Activated T-helper 1 cell treated with anti-CD3 and anti-CD28 coated beads, Interleukin-12 subunit alpha, Interleukin-12 subunit beta, Interleukin-2, Interleukin-4 antibody, amounts not matched to agents 30 ng/mL and 10 ng/mL and 1 ng/mL, durations not matched to agents 14 hours and 24 hours and 36 hours (primary cell): ENCODE results near the gene GSTP1. TPM values are rescaled to one million over a fixed set of nuclear protein-coding genes. Genes with fewer than 3 reads are reported as not detected.

Experiments used
- DNase-seq: peaks from one replicate; pipeline ENCODE4 v3.0.0; 2021; ENCODE audit warnings: low spot score
- H3K27ac Mint-ChIP-seq: one replicate; pipeline ENCODE4 v1.8.0; 2021; ENCODE audit warnings: mild to moderate bottlenecking, mixed read lengths
- H3K27me3 Mint-ChIP-seq: one replicate; pipeline ENCODE4 v1.8.0; 2022; ENCODE audit warnings: mild to moderate bottlenecking, moderate library complexity, mixed read lengths; ENCODE audit not compliant: insufficient read depth
- H3K36me3 Mint-ChIP-seq: one replicate; pipeline ENCODE4 v1.8.0; 2021; ENCODE audit warnings: low read depth, mixed read lengths
- H3K4me1 Mint-ChIP-seq: one replicate; pipeline ENCODE4 v1.8.0; 2021; ENCODE audit warnings: low read depth, mixed read lengths
- H3K4me3 Mint-ChIP-seq: one replicate; pipeline ENCODE4 v1.8.0; 2021; ENCODE audit warnings: mild to moderate bottlenecking, moderate library complexity, mixed read lengths
- H3K9me3 Mint-ChIP-seq: one replicate; pipeline ENCODE4 v1.8.0; 2021; ENCODE audit warnings: mixed read lengths
- intact Hi-C: fragments of 100-400 bp; cut with micrococcal nuclease; formaldehyde crosslinking; loops from one replicate; pipeline ENCODE4 v1.15.1; 2024
- total RNA-seq: library from RNA; stranded (reverse); gene quantifications from 2 replicates; pipeline ENCODE4 v1.2.3, GENCODE V29; 2022

Gene GSTP1
- total RNA-seq, 1 donor from 2014 or later, result 278 TPM

- Mint-ChIP-seq H3K4me3 (no peak overlapping the region), H3K36me3 (no peaks in the 10 kb centered on the region), H3K9me3 (no peaks in the 10 kb centered on the region), H3K4me1 (peaks cover 11% of the 10 kb centered on the region), H3K27me3 (peaks cover 3% of the 10 kb centered on the region), H3K27ac (no peak overlapping the region)
- intact Hi-C loops, result no loop called here
- DNase-seq, result no peak
Measured at GRCh38 chr11:67632175-67632981, 48.8 kb downstream of the GSTP1 start.

GRCh38 chr11:67632982-67633755, 49.6 kb downstream of the GSTP1 start:
- Mint-ChIP-seq H3K27ac (no peak overlapping the region), H3K9me3 (no peaks in the 10 kb centered on the region), H3K27me3 (peaks cover 3% of the 10 kb centered on the region), H3K4me3 (no peak overlapping the region), H3K36me3 (no peaks in the 10 kb centered on the region), H3K4me1 (peaks cover 11% of the 10 kb centered on the region)
- intact Hi-C loops, result no loop called here
- DNase-seq, result no peak

GRCh38 chr11:67633758-67634365, 50.2 kb downstream of the GSTP1 start:
- no peak for DNase-seq

GRCh38 chr11:67634366-67635230, 51.0 kb downstream of the GSTP1 start:
- no peak overlapping the region for H3K4me3 Mint-ChIP-seq
- DNase-seq, result no peak
- H3K36me3 Mint-ChIP-seq, result no peaks in the 10 kb centered on the region
- peaks cover 3% of the 10 kb centered on the region for H3K27me3 Mint-ChIP-seq
- intact Hi-C loops, result no loop called here
- peaks cover 11% of the 10 kb centered on the region for H3K4me1 Mint-ChIP-seq
- no peak overlapping the region for H3K27ac Mint-ChIP-seq
- no peaks in the 10 kb centered on the region for H3K9me3 Mint-ChIP-seq

More at GRCh38 chr11:67633758-67634365, 50.2 kb downstream of the GSTP1 start:
- no peaks in the 10 kb centered on the region for H3K9me3 Mint-ChIP-seq
- peaks cover 11% of the 10 kb centered on the region for H3K4me1 Mint-ChIP-seq
- peaks cover 3% of the 10 kb centered on the region for H3K27me3 Mint-ChIP-seq
- no peak overlapping the region for H3K4me3 Mint-ChIP-seq
- H3K36me3 Mint-ChIP-seq, result no peaks in the 10 kb centered on the region
- no peak overlapping the region for H3K27ac Mint-ChIP-seq
- intact Hi-C loops, result no loop called here

DNA sequence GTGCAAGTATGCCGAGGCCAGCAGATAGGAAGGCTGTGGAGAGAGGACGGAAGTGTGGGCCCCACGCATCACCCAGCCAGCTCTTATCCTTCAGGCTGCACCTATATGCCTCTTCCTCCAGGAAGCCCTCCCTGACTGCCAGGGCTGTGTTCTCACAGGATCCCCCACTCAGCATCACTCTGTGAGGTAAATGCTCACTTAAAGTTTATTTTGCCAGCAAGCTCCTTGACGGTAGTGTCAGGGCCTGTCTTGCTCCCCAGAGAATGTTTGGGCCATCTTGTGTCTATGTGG, 51.6 kb downstream of the GSTP1 start:
- Mint-ChIP-seq H3K4me3 (no peak overlapping the region), H3K27ac (no peak overlapping the region), H3K9me3 (no peaks in the 10 kb centered on the region), H3K27me3 (peaks cover 3% of the 10 kb centered on the region), H3K4me1 (peaks cover 11% of the 10 kb centered on the region), H3K36me3 (no peaks in the 10 kb centered on the region)
- no peak for DNase-seq
- intact Hi-C loops, result no loop called here

Other genes with a start within 250 kb of the GSTP1 start
- gene POLD4, start 230.3 kb upstream of the GSTP1 start, total RNA-seq, result 36.7 and 39.8 TPM in 2 replicates
- gene CLCF1, start 210.2 kb upstream of the GSTP1 start, total RNA-seq, result 0.64 and 0.73 TPM in 2 replicates
- 30.7 and 31.6 TPM in 2 replicates for gene RAD9A, start 191.8 kb upstream of the GSTP1 start, total RNA-seq
- gene PPP1CA, start 182.0 kb upstream of the GSTP1 start, total RNA-seq, result 260 and 263 TPM in 2 replicates
- 131 and 135 TPM in 2 replicates for gene TBC1D10C, start 179.7 kb upstream of the GSTP1 start, total RNA-seq
- gene CARNS1, start 168.1 kb upstream of the GSTP1 start, total RNA-seq, result 0.62 and 0.81 TPM in 2 replicates
- 84.1 and 86.2 TPM in 2 replicates for gene RPS6KB2, start 155.3 kb upstream of the GSTP1 start, total RNA-seq
- gene PTPRCAP, start 146.1 kb upstream of the GSTP1 start, total RNA-seq, result 108 and 109 TPM in 2 replicates
- 222 and 225 TPM in 2 replicates for gene CORO1B, start 140.3 kb upstream of the GSTP1 start, total RNA-seq
- not detected in 2 replicates for gene GPR152, start 131.1 kb upstream of the GSTP1 start, total RNA-seq
- gene CABP4, start 128.5 kb upstream of the GSTP1 start, total RNA-seq, result 0.86 and 0.96 TPM in 2 replicates
- gene TMEM134, start 114.6 kb upstream of the GSTP1 start, total RNA-seq, result 55.1 and 61.4 TPM in 2 replicates
- gene AIP, start 100.8 kb upstream of the GSTP1 start, total RNA-seq, result 200 and 203 TPM in 2 replicates
- 138 and 140 TPM in 2 replicates for gene PITPNM1, start 78.4 kb upstream of the GSTP1 start, total RNA-seq
- gene CDK2AP2, start 75.7 kb upstream of the GSTP1 start, total RNA-seq, result 107 and 115 TPM in 2 replicates
- not detected in 2 replicates for gene CABP2, start 60.4 kb upstream of the GSTP1 start, total RNA-seq
- gene NDUFV1, start 23.1 kb downstream of the GSTP1 start, total RNA-seq, result 289 and 303 TPM in 2 replicates
- 18.5 and 19.9 TPM in 2 replicates for gene NUDT8, start 46.1 kb downstream of the GSTP1 start, total RNA-seq
- gene TBX10, start 56.0 kb downstream of the GSTP1 start, total RNA-seq, result not detected in 2 replicates
- gene ACY3, start 66.9 kb downstream of the GSTP1 start, total RNA-seq, result 0.32 TPM in 1 of 2 replicates, not detected in the other
- gene ALDH3B2, start 90.8 kb downstream of the GSTP1 start, total RNA-seq, result not detected in 2 replicates